ENCODE data around the gene MARK2. TPM values are rescaled to one million over a fixed set of nuclear protein-coding genes. Genes with fewer than 3 reads are reported as not detected.

Gene MARK2
- polyA plus RNA-seq, 1 of the 3 experiments (the other 2 are of a cell fraction), result 18.8 TPM

DNA sequence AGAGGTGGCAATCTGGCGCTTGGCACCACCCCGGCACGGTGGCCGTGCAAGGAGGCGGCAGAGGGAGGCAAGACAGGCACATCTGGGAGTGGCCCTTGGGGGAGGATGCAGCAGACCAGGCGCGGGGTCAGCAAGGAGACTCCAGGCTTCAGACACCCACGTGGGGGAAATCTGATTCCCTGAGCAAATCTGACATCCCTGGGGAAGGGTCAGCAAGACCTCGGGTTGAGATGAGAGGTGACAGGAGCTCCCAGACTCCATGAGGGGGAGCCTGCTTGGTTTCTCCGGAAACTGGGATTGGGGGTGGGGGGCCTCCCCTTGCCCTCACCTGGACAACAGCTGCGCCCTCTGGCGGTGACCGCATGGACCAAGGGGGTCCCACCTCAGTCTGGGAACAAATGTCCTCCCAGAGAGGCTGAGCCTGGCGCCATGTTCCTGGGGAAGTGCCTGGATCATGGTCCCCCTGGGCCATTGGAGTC, 82.1 kb downstream of the MARK2 start:
- Histone ChIP-seq H4K20me1 (ENCODE audit: insufficient read depth) (no peaks in the 10 kb centered on the region), H3K27me3 (ENCODE audit: insufficient read depth) (no peaks in the 10 kb centered on the region), H2AFZ (ENCODE audit: low read depth) (no peak overlapping the region), H3K9me3 (no peaks in the 10 kb centered on the region), H3K4me2 (no peak overlapping the region), H3K9me2 (no peaks in the 10 kb centered on the region), H3K36me3 (replicated peaks in 1 of 2; ENCODE audit: control insufficient read depth in 1 of 2, insufficient read depth in 2 of 2, low read length in 1 of 2) (no peaks in the 10 kb centered on the region), H3K4me1 (ENCODE audit: control insufficient read depth in 1 of 2, insufficient read depth in 2 of 2, low read depth in 1 of 2, low read length in 1 of 2) (peaks cover 4 to 31% of the 10 kb centered on the region in 2 experiments; a peak in 3 of 4 replicates), H3K27ac (ENCODE audit: low read depth in 2 of 2, low read length in 1 of 2) (no peak overlapping the region; a peak in 1 of 4 replicates), H3K4me3 (ENCODE audit: low read depth in 2 of 2, low read length in 1 of 2) (no peak overlapping the region; a peak in 1 of 4 replicates), H3F3A (replicated peaks; ENCODE audit: insufficient read depth) (no peaks in the 10 kb centered on the region), H3K9ac (no peak overlapping the region), H3K79me2 (ENCODE audit: insufficient read depth) (no peaks in the 10 kb centered on the region)
- DNase-seq, result no peak
- WGBS (ENCODE audit: low lambda C conversion rate), result 88% methylated on average over 9 of the region's 14 CpGs
- CTCF ChIA-PET, result interaction anchor here (1.0 to 1.5 kb wide), 3 partner anchors 13 to 83 kb away, joined by 4 read pairs; no protein-coding TSS in a partner anchor
- POLR2A ChIA-PET, result interaction anchor here (0.6 kb wide), 1 partner anchor 11 kb away, joined by 4 read pairs; no protein-coding TSS in a partner anchor
- TF ChIP-seq, protein P1, sequence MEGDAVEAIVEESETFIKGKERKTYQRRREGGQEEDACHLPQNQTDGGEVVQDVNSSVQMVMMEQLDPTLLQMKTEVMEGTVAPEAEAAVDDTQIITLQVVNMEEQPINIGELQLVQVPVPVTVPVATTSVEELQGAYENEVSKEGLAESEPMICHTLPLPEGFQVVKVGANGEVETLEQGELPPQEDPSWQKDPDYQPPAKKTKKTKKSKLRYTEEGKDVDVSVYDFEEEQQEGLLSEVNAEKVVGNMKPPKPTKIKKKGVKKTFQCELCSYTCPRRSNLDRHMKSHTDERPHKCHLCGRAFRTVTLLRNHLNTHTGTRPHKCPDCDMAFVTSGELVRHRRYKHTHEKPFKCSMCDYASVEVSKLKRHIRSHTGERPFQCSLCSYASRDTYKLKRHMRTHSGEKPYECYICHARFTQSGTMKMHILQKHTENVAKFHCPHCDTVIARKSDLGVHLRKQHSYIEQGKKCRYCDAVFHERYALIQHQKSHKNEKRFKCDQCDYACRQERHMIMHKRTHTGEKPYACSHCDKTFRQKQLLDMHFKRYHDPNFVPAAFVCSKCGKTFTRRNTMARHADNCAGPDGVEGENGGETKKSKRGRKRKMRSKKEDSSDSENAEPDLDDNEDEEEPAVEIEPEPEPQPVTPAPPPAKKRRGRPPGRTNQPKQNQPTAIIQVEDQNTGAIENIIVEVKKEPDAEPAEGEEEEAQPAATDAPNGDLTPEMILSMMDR (IDR thresholded peaks at IDR 0.05), result peak; percentile 21
- TF ChIP-seq, protein P2, sequence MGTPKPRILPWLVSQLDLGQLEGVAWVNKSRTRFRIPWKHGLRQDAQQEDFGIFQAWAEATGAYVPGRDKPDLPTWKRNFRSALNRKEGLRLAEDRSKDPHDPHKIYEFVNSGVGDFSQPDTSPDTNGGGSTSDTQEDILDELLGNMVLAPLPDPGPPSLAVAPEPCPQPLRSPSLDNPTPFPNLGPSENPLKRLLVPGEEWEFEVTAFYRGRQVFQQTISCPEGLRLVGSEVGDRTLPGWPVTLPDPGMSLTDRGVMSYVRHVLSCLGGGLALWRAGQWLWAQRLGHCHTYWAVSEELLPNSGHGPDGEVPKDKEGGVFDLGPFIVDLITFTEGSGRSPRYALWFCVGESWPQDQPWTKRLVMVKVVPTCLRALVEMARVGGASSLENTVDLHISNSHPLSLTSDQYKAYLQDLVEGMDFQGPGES (IDR thresholded peaks at IDR 0.05; ENCODE audit: low read depth, low read length), result no peak
- TF ChIP-seq MXI1 (IDR thresholded peaks at IDR 0.05; ENCODE audit: low read depth, low read length), result no peak

DNA sequence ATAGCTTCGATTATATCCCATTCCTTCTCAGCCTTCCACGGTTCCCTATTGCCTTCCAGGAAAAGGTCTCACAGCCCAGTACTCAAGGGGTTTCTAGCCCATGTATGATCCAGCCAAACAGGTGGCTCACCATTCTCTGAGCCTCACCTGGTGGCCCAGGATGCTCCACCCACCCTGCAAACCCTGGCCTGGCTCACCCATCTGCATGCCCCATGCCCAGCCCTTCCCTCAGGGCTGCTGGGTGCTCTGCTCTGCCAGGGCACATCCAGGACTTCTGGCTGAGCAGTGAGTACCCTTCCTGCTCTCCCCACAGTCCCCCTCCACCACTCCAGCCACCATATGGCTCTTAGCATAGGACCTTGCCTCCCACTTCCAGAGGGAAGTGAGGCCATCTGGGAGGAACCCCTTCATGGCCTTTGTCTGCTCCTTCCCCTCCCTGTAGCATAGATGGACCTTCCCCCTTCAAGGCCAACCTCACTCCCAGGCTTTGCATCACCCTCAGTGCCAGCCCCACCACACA, 83.8 kb downstream of the MARK2 start:
- H3K36me3 ChIP-seq (replicated peaks in 1 of 2; ENCODE audit: control insufficient read depth in 1 of 2, insufficient read depth in 2 of 2, low read length in 1 of 2), result no peaks in the 10 kb centered on the region
- CTCF ChIA-PET, result interaction anchor here (1.0 to 1.5 kb wide), 3 partner anchors 11 to 23 kb away, joined by 3 to 4 read pairs (median 3); no protein-coding TSS in a partner anchor
- H3K9me2 ChIP-seq, result no peaks in the 10 kb centered on the region
- POLR2A ChIA-PET, result no interaction called here
- peaks cover 0 to 27% of the 10 kb centered on the region in 2 experiments; a peak in 1 of 4 replicates for H3K4me1 ChIP-seq (ENCODE audit: control insufficient read depth in 1 of 2, insufficient read depth in 2 of 2, low read depth in 1 of 2, low read length in 1 of 2)
- H3K9ac ChIP-seq, result no peak overlapping the region
- no peak overlapping the region for H3K4me2 ChIP-seq
- TF ChIP-seq PBX3 (IDR thresholded peaks at IDR 0.05), result no peak
- TF ChIP-seq, protein P2 (IDR thresholded peaks at IDR 0.05; ENCODE audit: low read depth, low read length), result no peak
- no peak for TF ChIP-seq FOXJ3 (CRISPR knock-in tag; IDR thresholded peaks at IDR 0.05)
- TF ChIP-seq FOXM1 (IDR thresholded peaks at IDR 0.05; ENCODE audit: low read depth), result no peak
- no peak for TF ChIP-seq YY1 (IDR thresholded peaks at IDR 0.05; ENCODE audit: low read depth)
- no peak for TF ChIP-seq GABPA (IDR thresholded peaks at IDR 0.05; ENCODE audit: low read depth)
- TF ChIP-seq SMC3 (IDR thresholded peaks at IDR 0.05; ENCODE audit: low read depth, low read length), result no peak
- no peak for TF ChIP-seq SIN3A (IDR thresholded peaks at IDR 0.05; ENCODE audit: borderline replicate concordance, low read depth, low read length)
- no peak for TF ChIP-seq JUND (IDR thresholded peaks at IDR 0.05)
- TF ChIP-seq EZH2phosphoT487 (IDR thresholded peaks at IDR 0.05; ENCODE audit: borderline replicate concordance, low read depth), result no peak
- TF ChIP-seq REST (IDR thresholded peaks at IDR 0.05; ENCODE audit: low read depth, low read length), result no peak
- no peak for TF ChIP-seq MAX (IDR thresholded peaks at IDR 0.05; ENCODE audit: low read depth)
- TF ChIP-seq RXRA (IDR thresholded peaks at IDR 0.05; ENCODE audit: borderline replicate concordance, low read depth), result no peak
- TF ChIP-seq RAD21 (IDR thresholded peaks at IDR 0.05; ENCODE audit: low read length), result no peak
- H3K9me3 ChIP-seq, result no peaks in the 10 kb centered on the region
- H3K27me3 ChIP-seq (ENCODE audit: insufficient read depth), result no peaks in the 10 kb centered on the region
- 63% methylated on average over 2 of the region's 2 CpGs for WGBS (ENCODE audit: low lambda C conversion rate)
- H4K20me1 ChIP-seq (ENCODE audit: insufficient read depth), result no peaks in the 10 kb centered on the region
- no peaks in the 10 kb centered on the region for H3F3A ChIP-seq (replicated peaks; ENCODE audit: insufficient read depth)
- no peaks in the 10 kb centered on the region for H3K79me2 ChIP-seq (ENCODE audit: insufficient read depth)
- H2AFZ ChIP-seq (ENCODE audit: low read depth), result no peak overlapping the region
- no peak overlapping the region for H3K4me3 ChIP-seq (ENCODE audit: low read depth in 2 of 2, low read length in 1 of 2)
- no peak overlapping the region for H3K27ac ChIP-seq (ENCODE audit: low read depth in 2 of 2, low read length in 1 of 2)
- DNase-seq, result no peak

All from SK-N-SH (cell line).